ENCODE results near the gene TAF6.
"Not testable (repeated sequence)": the region's sequence is repeated elsewhere in the genome, so short reads cannot be mapped to it uniquely, and the experiment has no call there.

TAF6 gene

GRCh38 chr7:100132126-100132525 is 13.0 kb upstream of the TAF6 start:
- Mint-ChIP-seq H3K36me3 (peaks cover 8% of the 10 kb centered on the region), H3K27ac (no peak overlapping the region), H3K9me3 (no peaks in the 10 kb centered on the region), H3K4me1 (peaks cover 18% of the 10 kb centered on the region), H3K4me3 (peak overlapping the region; percentile 58)
- DNase-seq (ENCODE audit: low spot score in 2 of 2), result no peak
- ATAC-seq, result no peak

- peak; percentile 93 to 96 for DNase-seq (ENCODE audit: low spot score in 2 of 2)
- ATAC-seq, result peak; percentile 23
- H3K4me1 Mint-ChIP-seq, result peaks cover 18% of the 10 kb centered on the region
- H3K9me3 Mint-ChIP-seq, result no peaks in the 10 kb centered on the region
- peaks cover 21% of the 10 kb centered on the region for H3K36me3 Mint-ChIP-seq
- no peak overlapping the region for H3K27ac Mint-ChIP-seq
- peak overlapping the region; percentile 58 for H3K4me3 Mint-ChIP-seq
These were observed 11.7 kb upstream of the TAF6 start for GRCh38 chr7:100130608-100131453.

DNA sequence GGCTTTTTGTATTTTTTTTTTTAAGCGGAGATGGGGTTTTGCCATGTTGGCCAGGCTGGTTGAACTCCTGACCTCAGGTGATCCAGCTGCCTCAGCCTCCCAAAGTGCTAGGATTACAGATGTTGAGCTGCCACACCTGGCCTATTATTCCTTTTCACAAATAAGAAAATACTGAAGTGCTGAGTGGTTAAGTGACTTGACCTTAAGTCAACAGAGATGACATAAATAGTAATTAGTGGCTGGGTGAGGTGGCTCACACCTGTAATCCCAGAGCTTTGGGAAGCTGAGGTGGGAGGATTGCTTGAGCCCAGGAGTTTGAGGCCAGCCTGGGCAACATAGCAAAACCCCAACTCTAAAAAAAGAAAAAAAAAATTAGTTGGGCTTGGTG is 11.1 kb upstream of the TAF6 start:
- H3K36me3 Mint-ChIP-seq, result peaks cover 23% of the 10 kb centered on the region
- H3K9me3 Mint-ChIP-seq; H3K4me3 Mint-ChIP-seq; DNase-seq (ENCODE audit: low spot score in 2 of 2); H3K27ac Mint-ChIP-seq; ATAC-seq: not testable (repeated sequence)
- H3K4me1 Mint-ChIP-seq, result peaks cover 18% of the 10 kb centered on the region

GRCh38 chr7:100128637-100128963 is 9.4 kb upstream of the TAF6 start:
- peak overlapping the region; percentile 95 for H3K4me3 Mint-ChIP-seq

DNA sequence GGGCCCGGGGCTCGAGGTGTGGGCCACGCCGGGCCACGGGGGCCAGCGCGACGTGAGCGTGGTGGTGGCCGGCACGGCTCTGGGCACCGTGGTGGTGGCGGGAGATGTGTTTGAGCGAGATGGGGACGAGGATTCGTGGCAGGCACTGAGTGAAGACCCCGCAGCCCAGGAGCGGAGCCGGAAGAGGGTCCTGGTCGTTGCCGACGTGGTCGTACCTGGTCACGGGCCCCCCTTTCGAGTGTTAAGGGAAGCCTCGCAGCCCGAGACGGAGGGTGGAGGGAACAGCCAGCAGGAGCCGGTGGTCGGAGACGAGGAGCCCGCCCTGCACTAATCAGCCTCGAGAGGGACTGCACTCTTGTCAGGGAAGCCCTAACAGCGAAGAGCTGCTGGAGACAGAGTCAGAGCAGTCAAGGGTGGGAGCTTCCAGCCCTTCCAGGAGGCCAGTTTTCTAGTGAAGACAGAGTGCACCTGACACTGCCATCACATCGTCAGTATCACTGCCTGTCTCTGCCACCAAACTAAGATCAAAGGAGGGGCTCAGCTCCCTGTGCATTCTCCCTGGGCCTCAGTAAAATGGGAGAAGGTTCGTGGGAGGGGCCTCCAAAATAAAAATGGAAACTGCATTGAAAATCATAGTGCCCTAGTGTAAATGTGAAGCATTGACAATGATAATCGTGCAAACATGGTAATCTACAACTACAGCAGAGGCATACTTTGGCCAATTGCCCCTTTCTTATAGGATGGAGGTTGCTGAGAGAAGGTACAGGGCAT is 8.9 kb upstream of the TAF6 start:
- DNase-seq (ENCODE audit: low spot score in 2 of 2), result peak in 1 of 2 donors; percentile 63
- H3K27ac Mint-ChIP-seq, result peak overlapping the region; percentile 61
- peaks cover 26% of the 10 kb centered on the region for H3K4me1 Mint-ChIP-seq
- peak; percentile 9 for ATAC-seq
- peak overlapping the region; percentile 95 for H3K4me3 Mint-ChIP-seq
- H3K9me3 Mint-ChIP-seq, result no peaks in the 10 kb centered on the region
- H3K36me3 Mint-ChIP-seq, result peaks cover 29% of the 10 kb centered on the region

More at GRCh38 chr7:100128637-100128963, 9.4 kb upstream of the TAF6 start:
- H3K4me1 Mint-ChIP-seq, result peaks cover 26% of the 10 kb centered on the region
- ATAC-seq (no peak), DNase-seq (ENCODE audit: low spot score in 2 of 2) (no peak)
- H3K36me3 Mint-ChIP-seq, result peaks cover 23% of the 10 kb centered on the region
- no peaks in the 10 kb centered on the region for H3K9me3 Mint-ChIP-seq
- no peak overlapping the region for H3K27ac Mint-ChIP-seq

DNA sequence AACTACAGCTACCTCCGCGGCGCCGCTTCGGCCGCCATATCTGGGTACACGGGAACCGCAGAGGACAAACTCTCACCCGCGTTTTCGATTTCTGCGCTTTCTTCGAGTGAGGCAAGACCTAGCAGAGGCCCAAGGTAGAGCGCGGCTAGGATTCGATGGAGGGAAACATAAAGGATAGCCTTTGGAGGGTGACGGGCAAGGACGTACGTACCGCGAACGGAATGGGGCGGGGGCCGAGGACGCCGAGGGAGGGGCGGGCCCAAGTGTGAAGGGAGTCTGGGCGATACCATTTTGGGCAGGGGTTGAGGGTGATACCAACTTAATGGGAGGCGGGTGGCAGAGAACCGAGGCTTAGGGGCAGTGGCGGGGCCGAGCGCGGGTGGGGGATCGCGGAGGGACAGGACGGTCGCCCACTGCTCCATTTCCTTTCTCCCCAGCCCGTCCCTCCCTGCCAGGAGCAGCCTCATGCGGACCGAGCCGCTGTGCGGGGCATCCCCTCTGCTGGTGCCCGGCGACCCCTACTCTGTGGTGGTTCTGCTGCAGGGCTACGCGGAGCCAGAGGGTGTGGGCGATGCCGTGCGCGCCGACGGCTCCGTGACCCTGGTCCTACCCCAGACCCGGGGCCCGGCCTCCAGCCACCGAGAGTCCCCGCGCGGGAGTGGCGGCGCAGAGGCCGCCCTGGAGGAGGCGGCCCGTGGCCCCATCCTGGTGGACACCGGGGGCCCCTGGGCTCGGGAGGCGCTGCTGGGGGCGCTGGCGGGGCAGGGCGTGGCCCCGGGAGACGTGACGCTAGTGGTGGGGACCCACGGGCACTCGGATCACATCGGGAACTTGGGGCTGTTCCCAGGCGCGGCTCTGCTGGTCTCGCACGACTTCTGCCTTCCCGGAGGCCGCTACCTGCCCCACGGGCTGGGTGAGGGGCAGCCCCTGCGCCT is 8.0 kb upstream of the TAF6 start, which contains the start of gene MBLAC1:
MBLAC1 (plus strand) TSS at position 37 of the 935 bp plus-strand sequence; CDS start at position 466, 429 bp downstream.
- Mint-ChIP-seq H3K36me3 (peaks cover 37% of the 10 kb centered on the region), H3K4me1 (peaks cover 26% of the 10 kb centered on the region), H3K27ac (peak within 1 kb of the TSS; percentile 96), H3K4me3 (peak within 1 kb of the TSS; percentile 95), H3K9me3 (no peaks in the 10 kb centered on the region)
- ATAC-seq (peak; percentile 89), DNase-seq (ENCODE audit: low spot score in 2 of 2) (peak; percentile 85 to 98)

DNA sequence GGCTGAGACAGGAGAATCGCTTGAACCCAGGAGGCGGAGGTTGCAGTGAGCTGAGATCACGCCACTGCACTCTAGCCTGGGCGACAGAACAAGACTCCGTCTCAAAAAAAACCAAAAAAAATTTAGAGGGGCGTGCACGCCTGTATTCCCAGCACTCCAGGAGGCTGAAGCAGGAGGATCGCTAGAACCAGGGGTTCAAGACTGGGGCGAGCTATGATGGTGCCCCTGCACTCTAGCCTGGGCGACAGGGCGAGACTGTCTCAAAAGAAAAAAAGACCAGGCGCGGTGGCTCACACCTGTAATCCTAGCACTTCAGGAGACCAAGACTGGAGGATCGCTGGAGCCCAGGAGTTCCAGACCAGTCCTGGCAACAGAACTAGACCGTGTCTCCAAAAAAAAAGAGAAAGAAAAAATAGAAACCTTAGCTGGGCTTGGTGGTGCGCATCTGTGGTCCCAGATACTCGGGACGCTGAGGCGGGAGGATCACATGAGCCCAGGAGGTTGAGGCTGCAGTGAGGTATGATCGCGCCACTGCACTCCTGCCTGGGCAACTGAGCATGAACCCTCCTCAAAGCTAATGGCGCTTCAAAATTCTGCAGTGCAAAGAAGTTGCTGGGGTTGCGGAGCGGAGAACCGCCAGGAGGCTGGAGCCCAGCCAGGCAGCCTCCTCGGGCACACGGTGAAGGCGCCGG is 7.2 kb upstream of the TAF6 start:
- Mint-ChIP-seq H3K36me3 (peaks cover 37% of the 10 kb centered on the region), H3K9me3 (no peaks in the 10 kb centered on the region), H3K4me1 (peaks cover 20% of the 10 kb centered on the region), H3K4me3 (peak overlapping the region; percentile 95), H3K27ac (peak overlapping the region; percentile 96)
- DNase-seq (ENCODE audit: low spot score in 2 of 2) (no peak), ATAC-seq (no peak)

DNA sequence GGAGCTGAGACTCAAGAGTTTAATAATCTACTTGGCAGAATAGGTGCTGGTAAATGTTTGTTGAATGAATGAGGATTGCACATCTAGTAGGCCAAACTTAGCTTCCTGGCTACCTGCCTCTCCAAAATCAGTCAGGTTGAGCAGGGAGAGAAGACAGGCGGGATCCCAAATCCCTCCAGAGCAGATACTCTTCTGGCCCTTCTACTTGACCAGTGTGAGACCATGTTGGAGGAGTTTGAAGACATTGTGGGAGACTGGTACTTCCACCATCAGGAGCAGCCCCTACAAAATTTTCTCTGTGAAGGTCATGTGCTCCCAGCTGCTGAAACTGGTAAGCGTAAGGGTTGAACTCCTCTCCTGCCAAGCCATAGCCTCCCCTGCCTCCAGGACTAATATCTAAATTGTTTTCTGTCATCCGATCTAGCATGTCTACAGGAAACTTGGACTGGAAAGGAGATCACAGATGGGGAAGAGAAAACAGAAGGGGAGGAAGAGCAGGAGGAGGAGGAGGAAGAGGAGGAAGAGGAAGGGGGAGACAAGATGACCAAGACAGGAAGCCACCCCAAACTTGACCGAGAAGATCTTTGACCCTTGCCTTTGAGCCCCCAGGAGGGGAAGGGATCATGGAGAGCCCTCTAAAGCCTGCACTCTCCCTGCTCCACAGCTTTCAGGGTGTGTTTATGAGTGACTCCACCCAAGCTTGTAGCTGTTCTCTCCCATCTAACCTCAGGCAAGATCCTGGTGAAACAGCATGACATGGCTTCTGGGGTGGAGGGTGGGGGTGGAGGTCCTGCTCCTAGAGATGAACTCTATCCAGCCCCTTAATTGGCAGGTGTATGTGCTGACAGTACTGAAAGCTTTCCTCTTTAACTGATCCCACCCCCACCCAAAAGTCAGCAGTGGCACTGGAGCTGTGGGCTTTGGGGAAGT is 5.4 kb upstream of the TAF6 start:
- no peaks in the 10 kb centered on the region for H3K9me3 Mint-ChIP-seq

DNA sequence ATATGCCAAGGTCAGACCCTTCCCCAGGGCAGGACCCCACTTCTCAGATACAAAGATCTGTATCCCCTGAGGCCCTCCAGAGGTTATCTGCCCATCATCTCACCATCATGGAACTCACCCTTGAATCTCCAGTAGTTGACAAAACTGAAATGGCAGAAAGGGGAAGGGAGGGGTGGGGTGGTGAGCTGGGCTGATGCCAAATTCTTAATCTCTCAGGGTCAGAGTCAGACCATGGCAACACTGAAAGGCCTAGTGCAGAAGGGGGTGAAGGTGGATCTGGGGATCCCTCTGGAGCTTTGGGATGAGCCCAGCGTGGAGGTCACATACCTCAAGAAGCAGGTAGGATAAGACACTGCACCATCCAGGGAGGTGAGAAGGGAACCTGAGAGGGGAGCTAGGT is 3.4 kb upstream of the TAF6 start:
- ATAC-seq (no peak), DNase-seq (ENCODE audit: low spot score in 2 of 2) (no peak)
- peaks cover 29% of the 10 kb centered on the region for H3K4me1 Mint-ChIP-seq
- no peak overlapping the region for H3K4me3 Mint-ChIP-seq
- H3K36me3 Mint-ChIP-seq, result peaks cover 46% of the 10 kb centered on the region
- H3K9me3 Mint-ChIP-seq, result no peaks in the 10 kb centered on the region
- H3K27ac Mint-ChIP-seq, result peak overlapping the region; percentile 72

More for the DNA sequence above, 5.4 kb upstream of the TAF6 start:
- H3K4me1 Mint-ChIP-seq, result peaks cover 28% of the 10 kb centered on the region
- peak overlapping the region; percentile 96 for H3K27ac Mint-ChIP-seq
- DNase-seq (ENCODE audit: low spot score in 2 of 2) (no peak), ATAC-seq (no peak)
- H3K36me3 Mint-ChIP-seq, result peaks cover 35% of the 10 kb centered on the region
- H3K4me3 Mint-ChIP-seq, result peak overlapping the region; percentile 95

GRCh38 chr7:100122067-100122466 is 2.9 kb upstream of the TAF6 start:
- Mint-ChIP-seq H3K4me3 (no peak overlapping the region), H3K27ac (no peak overlapping the region), H3K9me3 (no peaks in the 10 kb centered on the region), H3K36me3 (peaks cover 43% of the 10 kb centered on the region), H3K4me1 (peaks cover 29% of the 10 kb centered on the region)
- ATAC-seq, result no peak
- no peak for DNase-seq (ENCODE audit: low spot score in 2 of 2)

GRCh38 chr7:100120733-100121036 is 1.5 kb upstream of the TAF6 start:
- H3K4me1 Mint-ChIP-seq, result peaks cover 36% of the 10 kb centered on the region
- H3K27ac Mint-ChIP-seq, result peak overlapping the region; percentile 100
- DNase-seq (ENCODE audit: low spot score in 2 of 2), result no peak
- no peak for ATAC-seq
- H3K4me3 Mint-ChIP-seq, result peak overlapping the region; percentile 97
- no peaks in the 10 kb centered on the region for H3K9me3 Mint-ChIP-seq
- H3K36me3 Mint-ChIP-seq, result peaks cover 30% of the 10 kb centered on the region

- H3K36me3 Mint-ChIP-seq, result peaks cover 29% of the 10 kb centered on the region
- DNase-seq (ENCODE audit: low spot score in 2 of 2) (peak in 1 of 2 donors; percentile 49), ATAC-seq (peak; percentile 77)
- peak overlapping the region; percentile 100 for H3K27ac Mint-ChIP-seq
- H3K4me1 Mint-ChIP-seq, result peaks cover 36% of the 10 kb centered on the region
- H3K9me3 Mint-ChIP-seq, result no peaks in the 10 kb centered on the region
- peak overlapping the region; percentile 97 for H3K4me3 Mint-ChIP-seq
These were observed 993 bp upstream of the TAF6 start for GRCh38 chr7:100119970-100120732.

DNA sequence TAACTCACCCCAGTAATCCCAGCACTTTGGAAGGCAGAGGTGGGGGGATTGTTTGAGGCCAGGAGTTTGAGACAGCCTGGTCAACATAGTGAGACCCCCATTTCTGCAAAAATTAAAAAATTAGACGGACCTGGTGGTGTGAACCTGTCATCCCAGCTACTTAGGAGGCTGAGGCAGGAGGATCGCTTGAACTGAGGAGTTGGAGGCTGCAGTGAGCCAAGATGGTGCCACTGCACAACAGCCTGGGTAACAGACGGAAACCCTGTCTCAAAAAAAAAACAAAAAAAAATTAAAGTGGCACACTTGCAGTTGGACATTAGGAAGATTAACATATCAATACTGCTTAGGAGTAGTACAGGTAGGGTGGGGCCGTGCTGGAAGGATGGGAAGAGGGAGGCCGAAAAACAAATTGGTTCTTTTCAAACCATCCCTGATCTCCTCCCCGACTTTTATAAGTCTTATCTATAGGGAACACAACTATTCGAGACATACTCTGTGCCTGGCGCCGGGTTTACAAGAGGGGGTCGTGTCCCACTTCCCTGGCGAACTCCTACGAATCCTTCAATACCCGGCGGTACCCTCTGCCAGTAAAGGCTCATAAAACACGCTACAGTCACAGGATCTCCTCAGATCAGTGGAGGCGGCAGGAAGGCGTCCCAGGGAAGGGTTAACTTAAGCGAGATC is 628 bp downstream of the TAF6 start:
- ATAC-seq, result no peak
- H3K4me3 Mint-ChIP-seq, result peak overlapping the region; percentile 97
- no peaks in the 10 kb centered on the region for H3K9me3 Mint-ChIP-seq

More for the DNA sequence above, 628 bp downstream of the TAF6 start:
- no peak for DNase-seq (ENCODE audit: low spot score in 2 of 2)
- Mint-ChIP-seq H3K4me1 (peaks cover 27% of the 10 kb centered on the region), H3K27ac (peak overlapping the region; percentile 100), H3K36me3 (peaks cover 36% of the 10 kb centered on the region)
